HG03558 (cell line): Measurements from ENCODE around the gene PTPN14.
"Not testable (repeated sequence)": the region's sequence is repeated elsewhere in the genome, so short reads cannot be mapped to it uniquely, and the experiment has no call there.

ENCODE experiments used
- ATAC-seq: cut with Tn5 transposase; IDR thresholded peaks from one replicate; pipeline ENCODE4 v1.9.1; 2021; ENCODE audit warnings: moderate number of reproducible peaks; ENCODE audit not compliant: unreplicated experiment; ENCODE audit errors: extremely low read depth

The PTPN14 gene

DNA sequence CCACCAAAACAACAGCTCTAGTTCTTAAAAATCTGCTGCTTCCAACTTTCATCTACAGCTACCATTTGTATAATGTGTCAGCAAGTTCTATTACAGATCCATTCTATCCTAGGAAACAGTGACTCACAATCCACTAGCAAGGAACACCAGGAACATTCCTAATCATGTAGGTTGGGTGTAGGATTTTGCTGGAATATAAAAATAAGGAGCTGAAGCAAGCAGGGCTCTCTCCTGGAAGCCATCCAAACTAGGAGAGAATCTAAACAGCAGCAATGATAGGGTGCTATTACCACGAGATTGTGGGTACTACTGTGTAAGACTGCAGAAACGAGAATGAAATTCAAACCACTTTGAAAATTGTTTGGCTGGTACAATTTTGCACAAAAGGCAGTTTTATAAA is 135.0 kb downstream of the PTPN14 start:
- ATAC-seq, result no peak

DNA sequence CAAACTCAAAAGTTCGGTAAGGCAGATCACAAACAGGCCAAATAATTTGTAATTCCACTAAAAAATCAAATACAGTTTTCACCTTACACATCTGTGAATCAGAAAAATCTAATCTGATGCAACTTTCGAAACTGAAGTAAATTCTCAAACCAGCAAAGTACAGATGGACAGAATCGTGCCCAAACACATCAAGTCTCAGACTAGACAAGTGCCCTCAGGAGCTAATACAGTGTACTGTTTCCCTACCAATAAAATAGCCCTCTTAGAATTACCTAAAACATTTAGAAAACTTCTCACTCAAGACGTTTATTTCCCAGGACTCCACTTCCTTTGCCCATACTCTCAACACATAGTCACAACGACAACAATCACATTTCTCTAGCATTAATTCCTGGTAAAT is 136.3 kb downstream of the PTPN14 start:
- no peak for ATAC-seq

DNA sequence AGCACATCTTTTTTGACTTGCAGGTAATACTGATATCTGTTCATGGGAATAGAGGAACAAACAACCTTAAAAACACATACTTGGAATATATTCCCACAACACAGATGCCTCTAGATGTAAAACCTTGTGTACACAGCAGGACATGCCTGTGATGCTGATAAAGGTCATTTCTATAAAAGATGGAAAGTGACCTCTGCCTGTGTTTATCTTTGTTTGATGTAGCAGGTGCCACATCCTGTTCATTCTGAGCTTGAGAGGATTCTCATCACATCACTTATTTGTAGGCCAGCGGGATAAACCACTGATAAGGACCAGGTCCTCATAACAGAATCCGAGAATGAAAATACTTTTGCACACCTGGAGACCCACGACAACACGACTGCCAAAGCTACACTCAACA is 136.7 kb downstream of the PTPN14 start:
- no peak for ATAC-seq

DNA sequence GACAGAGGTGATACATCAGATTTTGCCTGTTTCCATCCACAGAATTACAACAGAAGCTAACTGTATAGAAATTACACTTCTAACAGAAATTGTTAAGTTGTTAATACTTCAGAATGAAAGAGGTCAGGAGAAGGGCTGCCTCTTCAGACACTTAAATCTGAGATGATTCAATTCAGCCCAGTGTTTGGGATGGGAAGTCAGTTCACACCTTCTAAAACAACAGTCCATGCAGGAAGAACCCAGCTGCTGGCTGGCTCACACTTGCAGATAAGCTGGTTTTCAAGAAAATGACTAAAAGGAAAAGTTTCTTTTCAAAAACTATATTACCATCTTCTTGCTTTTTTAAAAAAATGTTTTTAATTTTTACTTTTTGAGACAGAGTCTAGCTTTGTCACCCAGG is 138.1 kb downstream of the PTPN14 start:
- ATAC-seq, result no peak

DNA sequence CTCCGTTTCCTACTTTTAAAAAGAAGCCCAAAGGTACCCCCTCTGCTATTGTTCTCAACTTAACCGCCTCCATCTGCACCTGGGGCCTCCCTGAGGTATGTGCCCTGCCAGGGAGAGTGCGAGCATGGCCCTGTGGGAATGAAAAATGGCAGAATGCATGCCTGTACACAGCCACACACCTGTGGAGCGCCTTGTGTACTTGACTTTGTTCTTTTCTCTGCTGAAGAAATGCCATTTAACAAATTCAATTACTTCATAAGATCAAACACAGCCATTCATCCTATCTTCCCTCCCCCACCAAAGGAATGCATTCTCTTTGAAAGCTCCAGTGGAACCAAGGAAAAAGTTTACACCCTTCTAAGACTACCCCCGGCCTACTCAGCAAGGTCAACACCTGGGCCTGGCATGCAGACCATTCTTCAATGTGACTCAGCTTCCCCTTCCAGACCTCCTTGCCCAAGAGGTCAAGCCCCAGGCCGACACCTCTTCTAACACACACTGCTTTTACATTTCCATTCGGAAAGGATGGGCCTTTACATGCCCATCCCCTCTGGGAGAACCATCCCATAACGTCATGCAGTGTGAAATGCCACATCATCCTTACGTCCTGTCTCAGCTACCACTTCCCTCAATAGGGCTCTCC is 146.7 kb downstream of the PTPN14 start:
- peak; percentile 5 for ATAC-seq

DNA sequence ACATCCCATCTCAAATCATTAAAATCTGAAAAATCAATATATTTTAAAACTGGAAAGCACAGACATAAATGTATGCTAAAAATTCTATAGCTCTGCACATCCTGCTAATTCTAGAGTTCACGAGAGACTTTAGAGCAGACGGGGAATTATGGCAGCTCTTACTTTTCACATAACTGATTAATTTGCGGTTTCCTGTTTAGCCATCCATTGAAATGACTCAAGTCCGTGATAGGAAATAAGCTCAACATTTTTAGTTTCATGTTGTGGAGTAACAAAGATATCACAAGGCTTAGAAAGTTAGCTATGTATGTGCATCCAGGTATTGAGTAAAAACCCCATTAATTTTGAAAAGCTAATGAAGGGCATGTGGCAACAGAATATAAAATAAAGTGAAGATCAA is 147.2 kb downstream of the PTPN14 start:
- ATAC-seq, result peak; percentile 77

DNA sequence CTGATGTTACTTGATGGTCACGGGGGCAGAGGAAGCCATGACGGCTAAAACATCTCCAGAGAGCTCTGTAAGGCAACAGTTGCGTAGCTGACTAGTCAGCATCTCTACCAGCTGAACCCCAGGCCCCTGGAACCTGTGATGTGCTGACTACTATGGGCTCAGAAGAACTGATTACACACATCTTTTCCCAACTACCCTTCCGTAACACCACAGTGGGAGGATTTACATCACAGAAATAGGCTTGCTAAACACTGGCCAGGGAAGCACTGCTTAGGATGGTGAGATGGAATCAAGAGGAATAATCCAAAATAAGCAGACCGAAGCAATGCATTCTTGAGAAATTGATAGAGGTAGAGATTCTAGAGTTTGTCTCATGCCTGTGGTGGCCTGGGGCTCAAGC is 148.0 kb downstream of the PTPN14 start:
- no peak for ATAC-seq

DNA sequence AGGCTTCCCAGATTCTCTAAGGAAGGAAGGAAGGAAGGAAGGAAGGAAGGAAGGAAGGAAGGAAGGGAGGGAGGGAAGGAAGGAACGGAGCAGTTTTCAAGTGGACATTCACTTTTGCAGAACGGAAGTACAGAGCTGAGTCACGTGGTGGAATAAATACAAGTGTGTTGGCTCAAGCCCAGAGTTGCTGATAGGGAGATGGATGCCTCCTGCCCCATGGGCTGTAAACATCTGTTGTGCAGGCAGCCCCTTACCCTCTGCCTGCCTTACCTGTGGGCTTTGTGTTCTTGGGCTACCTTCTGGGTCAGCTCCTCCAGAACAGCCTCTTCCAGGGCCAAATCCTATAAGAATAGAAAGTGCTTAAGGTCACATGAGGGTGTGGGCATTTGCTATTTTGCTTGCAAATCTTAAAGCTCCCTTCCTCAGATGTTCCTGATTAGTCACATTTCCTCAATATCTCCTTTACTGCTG is 148.8 kb downstream of the PTPN14 start:
- no peak for ATAC-seq

DNA sequence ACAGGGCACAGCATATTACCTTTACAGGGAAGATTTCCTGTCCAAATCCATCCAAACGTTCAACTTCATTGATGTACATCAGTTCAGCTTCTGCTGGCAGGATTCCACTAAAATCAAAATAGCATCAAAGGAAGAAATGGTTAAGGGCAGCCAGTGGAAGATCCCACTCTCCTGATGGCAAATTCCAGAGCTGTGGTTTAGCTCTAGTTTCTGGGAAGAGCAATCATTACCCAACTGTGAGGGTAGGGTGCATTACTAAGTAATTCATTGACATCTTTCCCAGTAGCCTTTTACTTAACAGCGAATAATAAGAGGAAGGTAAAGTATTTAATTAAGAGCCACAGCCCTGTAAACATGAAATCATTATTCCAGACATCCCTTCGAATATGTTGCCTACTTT is 149.7 kb downstream of the PTPN14 start:
- no peak for ATAC-seq

DNA sequence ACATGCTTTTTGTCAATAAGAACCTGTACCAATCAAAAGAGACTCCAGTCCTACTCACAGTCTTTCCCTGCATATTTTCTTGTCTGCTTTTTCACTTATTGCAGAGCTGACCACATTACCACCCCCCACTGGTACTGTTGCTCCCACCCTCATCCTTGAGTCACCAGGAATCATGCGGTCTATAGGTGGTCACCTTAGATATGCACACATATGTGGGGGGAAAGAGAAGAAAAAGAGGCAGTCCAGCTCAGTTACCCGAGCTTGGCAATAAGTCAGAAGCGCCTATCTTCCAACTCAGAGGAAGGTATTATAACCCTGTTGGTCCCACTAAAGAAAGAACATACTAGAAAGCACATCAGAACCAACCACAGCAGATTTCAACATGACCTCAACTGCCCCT is 151.3 kb downstream of the PTPN14 start:
- ATAC-seq, result no peak

DNA sequence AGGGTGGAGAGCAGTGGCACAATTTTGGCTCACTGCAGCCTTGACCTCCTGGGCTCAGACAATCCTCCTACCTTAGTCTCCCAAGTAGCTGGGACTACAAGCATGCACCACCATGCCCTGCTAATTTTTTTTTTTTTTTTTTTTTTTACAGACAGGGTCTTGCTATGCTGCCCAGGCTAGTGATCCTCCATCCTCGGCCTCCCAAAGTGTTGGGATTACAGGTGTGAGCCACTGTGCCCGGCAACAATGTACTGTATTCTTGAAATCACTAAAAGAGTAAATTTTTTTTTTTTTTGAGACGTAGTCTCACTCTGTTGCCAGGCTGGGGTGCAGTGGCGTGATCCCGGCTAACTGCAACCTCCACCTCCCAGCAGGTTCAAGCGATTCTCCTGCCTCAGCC is 152.9 kb downstream of the PTPN14 start:
- no peak for ATAC-seq

DNA sequence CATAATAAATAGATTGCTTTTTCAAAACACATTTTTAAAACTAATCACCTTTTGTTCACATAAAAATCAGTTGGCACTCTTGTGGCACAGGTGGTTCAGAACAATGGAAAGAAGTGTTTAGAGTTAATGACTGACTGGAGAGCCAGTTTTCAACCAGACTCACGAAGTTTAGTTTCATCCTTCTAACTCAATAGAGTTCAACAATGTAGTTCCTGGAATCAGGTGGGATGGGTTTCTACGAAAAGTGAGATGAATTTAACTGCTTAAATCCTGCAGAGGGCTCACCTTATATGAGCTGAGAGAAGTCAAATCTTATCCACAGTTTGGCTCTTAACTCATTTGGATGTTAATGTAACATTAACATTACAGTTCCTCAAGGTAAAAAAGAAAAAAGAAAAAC is 153.9 kb downstream of the PTPN14 start:
- no peak for ATAC-seq

DNA sequence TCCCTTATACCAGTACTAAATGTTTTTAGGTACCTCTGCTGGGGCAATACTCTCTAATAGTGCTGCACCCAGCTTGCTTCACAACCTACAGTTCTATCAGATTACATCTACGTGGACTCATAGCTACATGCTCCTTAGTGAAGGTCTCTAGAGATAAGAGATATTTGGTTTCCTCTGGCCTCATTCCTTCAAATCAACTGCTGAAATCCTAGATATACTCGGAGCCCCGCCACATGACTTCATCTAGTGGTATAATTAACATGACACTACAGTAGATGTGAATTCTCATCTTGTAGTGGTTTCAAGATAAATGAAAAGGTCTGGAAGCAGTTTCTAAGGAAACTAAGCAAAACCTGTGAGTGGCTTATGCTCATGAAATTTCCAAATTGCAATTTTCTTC is 155.1 kb downstream of the PTPN14 start:
- no peak for ATAC-seq

DNA sequence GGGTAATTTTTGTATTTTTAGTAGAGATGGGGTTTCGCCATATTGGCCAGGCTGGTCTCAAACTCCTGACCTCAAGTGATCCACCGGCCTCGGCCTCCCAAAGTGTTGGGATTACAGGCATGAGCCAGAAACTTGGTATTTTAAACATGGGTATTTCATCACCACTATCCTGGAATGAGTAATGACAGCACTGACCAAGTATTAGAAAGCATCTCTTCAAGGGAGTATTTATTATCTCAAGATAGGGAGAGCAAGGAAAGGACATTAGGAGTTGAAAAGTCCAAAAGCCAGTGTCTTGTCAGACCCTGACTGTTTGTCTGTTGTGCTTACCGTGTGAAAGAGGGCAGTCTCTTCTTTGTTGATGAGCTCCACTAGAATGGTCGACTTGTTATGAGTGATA is 156.8 kb downstream of the PTPN14 start:
- ATAC-seq, result not testable (repeated sequence)

DNA sequence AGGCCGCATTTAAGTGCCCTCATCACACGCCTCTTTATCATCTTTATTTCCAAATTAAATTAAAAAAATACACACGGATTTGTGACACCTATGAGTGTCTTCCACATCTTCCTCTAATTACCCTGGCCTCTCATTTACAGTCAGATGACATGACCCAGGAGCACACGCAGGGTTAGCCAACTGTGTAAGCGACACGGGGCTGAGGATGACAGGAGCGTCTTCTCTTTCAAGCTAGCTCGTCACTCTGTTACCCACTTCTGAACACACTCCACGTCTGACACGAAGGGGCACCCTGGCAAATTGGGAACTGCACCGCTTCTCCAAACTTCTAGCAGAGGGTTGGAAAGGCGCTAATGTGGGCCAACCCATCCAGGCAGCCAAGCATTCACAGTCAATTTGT is 158.3 kb downstream of the PTPN14 start:
- ATAC-seq, result no peak

DNA sequence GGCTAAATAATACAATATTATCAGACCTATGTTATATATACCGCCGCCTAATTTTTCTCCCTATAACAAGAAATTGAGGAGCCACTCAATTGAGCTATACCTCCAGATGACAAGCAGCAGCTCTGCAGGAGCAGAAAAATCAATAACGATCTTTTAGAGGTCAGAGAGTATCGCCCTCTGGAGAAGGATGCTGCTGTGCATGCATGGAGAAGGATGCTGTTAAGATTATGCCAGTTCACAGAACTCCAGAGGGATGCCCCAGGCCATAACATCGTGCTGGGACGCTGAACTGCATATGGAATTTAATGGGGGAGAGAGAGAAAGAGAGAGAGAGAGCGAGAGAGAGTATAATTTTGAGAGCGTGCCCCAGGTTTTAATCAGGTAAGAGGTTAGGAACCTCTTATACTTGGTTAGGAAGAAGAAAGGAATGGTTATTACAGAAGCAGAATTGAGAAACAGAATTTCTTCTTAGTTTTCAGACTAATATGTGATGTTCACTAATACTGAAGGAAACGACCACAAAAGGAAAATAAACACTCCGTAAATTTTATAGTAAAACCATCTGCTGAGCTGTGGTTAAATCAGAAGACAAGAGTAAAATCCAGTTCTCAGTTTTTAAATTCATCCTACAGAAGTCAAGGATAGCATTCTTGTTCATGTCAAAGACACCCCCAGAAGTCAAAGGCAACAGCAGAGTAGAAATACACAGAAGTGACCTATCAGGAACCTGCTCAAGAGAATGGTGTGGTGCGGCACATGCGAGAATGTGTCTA is 159.3 kb downstream of the PTPN14 start:
- no peak for ATAC-seq

DNA sequence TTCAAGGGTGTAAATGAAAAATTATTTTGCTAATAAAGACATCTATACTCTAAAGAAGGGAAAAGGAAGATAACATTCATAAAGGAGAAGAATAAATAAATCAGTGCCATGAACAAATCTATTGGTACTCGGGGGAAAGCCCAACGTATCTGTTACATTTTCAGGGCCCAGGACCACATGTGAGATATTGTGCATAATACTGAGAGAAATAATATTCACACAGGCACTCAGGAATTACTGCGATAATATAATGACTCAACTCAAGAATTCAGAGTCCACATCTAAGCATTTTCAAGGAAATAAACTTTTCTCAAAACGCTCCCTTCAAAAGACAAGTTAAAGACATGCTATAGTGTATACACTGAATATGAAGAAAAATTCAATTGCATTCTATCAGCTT is 161.7 kb downstream of the PTPN14 start:
- ATAC-seq, result no peak

DNA sequence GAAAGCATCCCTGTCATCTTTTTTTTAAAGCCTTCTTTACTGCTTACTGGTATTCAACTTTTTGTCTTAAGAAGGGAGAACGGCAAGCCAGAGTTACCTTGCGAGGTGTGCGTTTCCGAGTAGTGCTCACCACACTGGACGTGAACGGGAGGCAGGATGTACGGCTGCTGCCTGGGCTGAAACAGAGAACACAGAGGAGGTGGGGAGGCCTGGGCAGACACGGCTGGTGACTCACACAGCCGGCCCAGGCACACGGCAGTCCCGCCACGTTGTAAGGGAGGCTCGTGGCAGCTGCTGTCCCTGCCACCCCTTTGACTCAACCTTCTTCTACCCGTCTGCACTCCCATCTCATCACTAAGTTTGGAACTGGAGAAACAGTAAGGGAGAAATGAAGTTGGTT is 164.7 kb downstream of the PTPN14 start:
- ATAC-seq, result no peak

DNA sequence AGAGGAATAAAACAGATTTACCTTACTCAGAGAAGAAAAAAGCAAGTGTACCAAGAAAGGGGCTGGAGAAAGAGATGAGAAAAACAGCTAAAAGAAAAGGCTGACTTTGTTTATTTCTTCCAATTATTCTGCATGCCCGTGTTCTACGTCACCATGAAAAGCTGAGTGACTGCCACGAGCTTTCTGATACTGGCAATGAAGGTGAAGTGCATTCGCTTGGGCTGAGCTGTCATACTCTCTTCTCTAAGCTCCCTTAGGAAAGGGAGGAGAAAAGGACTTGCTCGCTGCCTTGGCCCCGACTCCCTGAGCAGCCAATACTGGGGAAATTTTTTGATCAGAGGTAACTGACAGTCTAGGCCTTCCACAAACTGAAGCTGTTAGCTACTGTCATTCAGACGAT is 165.1 kb downstream of the PTPN14 start:
- ATAC-seq, result no peak

DNA sequence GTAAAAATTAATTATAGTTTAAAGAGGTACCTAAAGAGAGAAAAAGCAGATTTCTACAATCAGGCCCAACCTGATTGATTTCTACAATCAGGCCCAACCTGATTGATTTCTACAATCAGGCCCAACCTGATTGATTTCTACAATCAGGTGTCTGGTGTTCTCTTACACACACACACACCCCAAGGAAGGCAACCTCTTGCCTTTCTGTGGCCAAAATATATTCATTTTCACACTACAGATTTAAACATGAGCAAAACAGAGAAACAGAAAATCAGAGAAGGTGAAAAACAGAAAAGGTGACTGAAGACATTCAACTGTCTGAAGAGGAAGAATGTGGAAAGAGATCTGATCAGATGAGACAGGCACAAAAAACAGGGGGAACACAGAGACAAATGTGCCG is 166.0 kb downstream of the PTPN14 start:
- no peak for ATAC-seq

DNA sequence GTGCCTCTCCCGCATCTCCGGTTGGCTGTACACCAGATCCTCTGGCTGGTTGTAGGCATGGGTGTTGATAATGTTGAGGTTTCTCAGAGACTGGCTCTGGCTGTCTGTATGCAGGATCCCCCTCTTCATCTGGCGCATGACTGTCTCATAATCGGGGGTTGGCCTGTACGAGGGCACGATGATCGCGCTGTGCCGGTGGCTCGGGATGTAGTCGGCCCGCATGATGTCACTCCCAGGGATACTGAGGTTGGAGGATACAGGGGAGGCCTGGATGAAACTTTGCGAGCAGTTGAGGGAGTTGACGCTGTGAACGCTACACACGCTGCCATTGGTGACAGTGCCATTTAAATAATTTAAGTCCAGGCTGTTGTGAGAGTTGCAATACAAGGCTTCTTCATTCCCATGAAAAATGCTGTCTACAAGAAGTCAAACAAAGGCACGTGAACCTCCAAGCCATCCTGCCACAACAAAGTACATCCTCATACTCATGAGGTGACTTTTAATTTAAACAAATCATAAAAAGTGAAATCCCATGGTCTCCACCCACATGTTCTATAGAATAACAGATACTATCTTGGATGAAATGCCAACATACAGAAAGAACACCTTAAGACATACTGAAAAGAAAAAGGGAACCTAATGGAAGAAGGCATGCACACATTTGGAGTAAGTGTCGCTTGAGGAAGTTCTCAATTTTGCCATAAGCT is 166.9 kb downstream of the PTPN14 start:
- ATAC-seq, result no peak
